Measurements from ENCODE around the gene FAM78A.

GRCh38 chr9:131297903-131298302 lies 21.6 kb upstream of the FAM78A start:
- TF ChIP-seq, protein P1, sequence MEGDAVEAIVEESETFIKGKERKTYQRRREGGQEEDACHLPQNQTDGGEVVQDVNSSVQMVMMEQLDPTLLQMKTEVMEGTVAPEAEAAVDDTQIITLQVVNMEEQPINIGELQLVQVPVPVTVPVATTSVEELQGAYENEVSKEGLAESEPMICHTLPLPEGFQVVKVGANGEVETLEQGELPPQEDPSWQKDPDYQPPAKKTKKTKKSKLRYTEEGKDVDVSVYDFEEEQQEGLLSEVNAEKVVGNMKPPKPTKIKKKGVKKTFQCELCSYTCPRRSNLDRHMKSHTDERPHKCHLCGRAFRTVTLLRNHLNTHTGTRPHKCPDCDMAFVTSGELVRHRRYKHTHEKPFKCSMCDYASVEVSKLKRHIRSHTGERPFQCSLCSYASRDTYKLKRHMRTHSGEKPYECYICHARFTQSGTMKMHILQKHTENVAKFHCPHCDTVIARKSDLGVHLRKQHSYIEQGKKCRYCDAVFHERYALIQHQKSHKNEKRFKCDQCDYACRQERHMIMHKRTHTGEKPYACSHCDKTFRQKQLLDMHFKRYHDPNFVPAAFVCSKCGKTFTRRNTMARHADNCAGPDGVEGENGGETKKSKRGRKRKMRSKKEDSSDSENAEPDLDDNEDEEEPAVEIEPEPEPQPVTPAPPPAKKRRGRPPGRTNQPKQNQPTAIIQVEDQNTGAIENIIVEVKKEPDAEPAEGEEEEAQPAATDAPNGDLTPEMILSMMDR (IDR thresholded peaks at IDR 0.05), result no peak
- TF ChIP-seq POLR2A (IDR thresholded peaks at IDR 0.05), result no peak

All from transverse colon (tissue), 3 donors.